Upper lobe of left lung (tissue), 6 donors: ENCODE data around the gene SUPT5H. TPM values are rescaled to one million over a fixed set of nuclear protein-coding genes. Genes with fewer than 3 reads are reported as not detected.
"Not testable (repeated sequence)": the region's sequence is repeated elsewhere in the genome, so short reads cannot be mapped to it uniquely, and the experiment has no call there.

Experiments used
- ATAC-seq, 2 donors: fragments of 200-7000 bp; cut with Tn5 transposase; one replicate each; pipeline ENCODE4 v1.9.1; 2022; ENCODE audit warnings: mild to moderate bottlenecking in 2 of 2, moderate library complexity in 2 of 2; ENCODE audit not compliant: low FRiP score in 2 of 2
- DNase-seq, 2 donors: peaks; one replicate each; pipeline ENCODE4 v3.0.0-alpha.2; 2019 to 2020
- H3K27ac ChIP-seq, 4 donors: fragments of 200-600 bp; sonication (generic); one replicate each; pipeline ENCODE4 v1.5.1; 2016 to 2019
- H3K27me3 ChIP-seq, 4 donors: fragments of 200-600 bp; sonication (generic); one replicate each; pipeline ENCODE4 v1.5.1; 2017 to 2019
- H3K36me3 ChIP-seq, 4 donors: fragments of 200-600 bp; sonication (generic); one replicate each; pipeline ENCODE4 v1.5.1; 2016 to 2019
- H3K4me1 ChIP-seq, 4 donors: fragments of 200-600 bp; sonication (generic); one replicate each; pipeline ENCODE4 v1.5.1; 2018 to 2019
- H3K4me3 ChIP-seq, 4 donors: fragments of 200-600 bp; sonication (generic); one replicate each; pipeline ENCODE4 v1.5.1; 2017 to 2019; ENCODE audit warnings: mild to moderate bottlenecking in 2 of 4, moderate library complexity in 1 of 4
- H3K9me3 ChIP-seq, 4 donors: fragments of 200-600 bp; sonication (generic); one replicate each; pipeline ENCODE4 v1.5.1; 2018 to 2019
- CTCF ChIP-seq, 6 experiments: fragments of 450-650 bp in 4 of 6; fragments of 200-600 bp in 2 of 6; sonication (generic) in 2 of 6; IDR thresholded peaks; one replicate each; pipeline ENCODE4 v1.5.1; 2016 to 2019; ENCODE audit warnings: antibody characterized with exemption in 6 of 6
- EP300 ChIP-seq, 4 donors: sonication (generic); formaldehyde crosslinking; IDR thresholded peaks; one replicate each; pipeline ENCODE4 v1.5.1; 2017; ENCODE audit warnings: antibody characterized with exemption in 4 of 4, control low read depth in 2 of 4
- POLR2A ChIP-seq, 4 donors: fragments of 450-650 bp; IDR thresholded peaks; one replicate each; pipeline ENCODE4 v1.5.1; 2016 to 2017; ENCODE audit warnings: antibody characterized with exemption in 4 of 4, mild to moderate bottlenecking in 2 of 4
- POLR2AphosphoS5 ChIP-seq, 2 donors: sonication (generic); formaldehyde crosslinking; IDR thresholded peaks; one replicate each; pipeline ENCODE4 v1.5.1; 2017; ENCODE audit warnings: antibody characterized with exemption in 2 of 2
- WGBS, 2 donors: methylation state at CpG; one replicate each; pipeline ENCODE4 v1.1.5; 2017 to 2018; 5-methylcytosine and 5-hydroxymethylcytosine counted together
- total RNA-seq, 6 donors: library from RNA; depleted of rRNA in 4 of 6; stranded (reverse); fragments of >200 nt in 4 of 6; gene quantifications; one replicate each; pipeline versions ENCODE4 v1.1.0 to v1.2.1, GENCODE V29; 2016 to 2021
- donor health status: DM: no; HTN: no; CAD: no; lungs with moderate emphysema.
- donor health status: DM: no; HTN: yes; CAD: no; lungs with severe emphysema.

Gene SUPT5H
- total RNA-seq, 6 donors from 2014 or later = 94.9 to 183 (median 111) TPM

GRCh38 chr19:39475748-39476147, 30.4 kb downstream of the SUPT5H start:
- WGBS, 2 donors = 90 to 95% methylated on average over 2 of the region's 2 CpGs
- TF ChIP-seq CTCF (IDR thresholded peaks at IDR 0.05) = no peak
- TF ChIP-seq POLR2A (IDR thresholded peaks at IDR 0.05) = no peak
- TF ChIP-seq EP300 (IDR thresholded peaks at IDR 0.05) = no peak
- TF ChIP-seq POLR2AphosphoS5 (IDR thresholded peaks at IDR 0.05) = no peak

DNA sequence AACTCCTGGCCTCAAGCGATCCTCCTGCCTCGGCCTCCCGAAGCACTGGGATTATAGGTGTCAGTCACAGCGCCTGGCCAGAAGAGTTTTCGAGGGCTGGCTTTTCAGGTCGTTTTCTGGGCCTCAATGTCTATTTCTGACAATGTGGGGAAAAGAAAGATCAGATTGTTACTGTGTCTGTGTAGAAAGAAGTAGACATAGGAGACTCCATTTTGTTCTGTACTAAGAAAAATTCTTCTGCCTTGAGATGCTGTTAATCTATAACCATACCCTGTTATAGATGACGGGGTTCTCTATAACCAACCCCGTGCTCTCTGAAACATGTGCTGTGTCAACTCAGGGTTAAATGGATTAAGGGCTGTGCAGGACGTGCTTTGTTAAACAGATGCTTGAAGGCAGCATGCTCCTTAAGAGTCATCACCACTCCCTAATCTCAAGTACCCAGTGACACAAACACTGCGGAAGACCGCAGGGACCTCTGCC, 34.0 kb downstream of the SUPT5H start:
- not testable (repeated sequence) for ATAC-seq, H3K27me3 ChIP-seq, H3K9me3 ChIP-seq
- Histone ChIP-seq H3K36me3 (peaks cover 3 to 34% (median 22%) of the 10 kb centered on the region in 4 donors), H3K27ac (peak overlapping the region; percentile 82 to 85 (median 84)), H3K4me3 (peak overlapping the region in 2 of 4 donors; percentile 79 to 87), H3K4me1 (peaks cover 14 to 19% (median 18%) of the 10 kb centered on the region in 4 donors)
- WGBS, 2 donors = 66 to 70% methylated on average over 11 of the region's 11 CpGs
- DNase-seq = peak in 1 of 2 donors; percentile 27

More at GRCh38 chr19:39475748-39476147, 30.4 kb downstream of the SUPT5H start:
- no peak overlapping the region for H3K27ac ChIP-seq
- DNase-seq (no peak), ATAC-seq (no peak)
- no peaks in the 10 kb centered on the region for H3K9me3 ChIP-seq
- peaks cover 4 to 9% (median 6%) of the 10 kb centered on the region in 4 donors for H3K4me1 ChIP-seq
- H3K36me3 ChIP-seq = peaks cover 36 to 61% (median 54%) of the 10 kb centered on the region in 4 donors
- no peak overlapping the region for H3K4me3 ChIP-seq
- H3K27me3 ChIP-seq = no peaks in the 10 kb centered on the region

DNA sequence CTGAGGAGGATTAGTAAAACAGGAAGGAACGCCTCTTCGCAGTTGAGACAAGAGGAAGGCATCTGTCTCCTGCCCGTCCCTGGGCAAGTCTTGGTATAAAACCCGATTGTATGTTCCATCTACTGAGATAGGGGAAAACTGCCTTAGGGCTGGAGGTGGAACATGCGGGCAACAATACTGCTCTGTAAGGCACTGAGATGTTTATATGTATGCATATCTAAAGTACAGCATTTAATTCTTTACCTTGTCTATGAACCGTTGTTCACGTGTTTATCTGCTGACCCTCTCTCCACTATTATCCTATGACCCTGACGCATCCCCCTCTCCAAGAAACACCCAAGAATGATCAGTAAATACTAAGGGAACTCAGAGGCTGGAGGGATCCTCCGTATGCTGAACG, 34.5 kb downstream of the SUPT5H start:
- peak overlapping the region in 3 of 4 donors; percentile 71 to 87 (median 79) for H3K4me3 ChIP-seq
- no peak for DNase-seq
- ATAC-seq = no peak
- peaks cover 14 to 19% (median 18%) of the 10 kb centered on the region in 4 donors for H3K4me1 ChIP-seq
- H3K27me3 ChIP-seq = no peaks in the 10 kb centered on the region
- TF ChIP-seq EP300 (IDR thresholded peaks at IDR 0.05) (no peak), POLR2A (IDR thresholded peaks at IDR 0.05) (no peak), POLR2AphosphoS5 (IDR thresholded peaks at IDR 0.05) (no peak), CTCF (IDR thresholded peaks at IDR 0.05) (no peak)
- H3K9me3 ChIP-seq = no peaks in the 10 kb centered on the region
- H3K36me3 ChIP-seq = peaks cover 0 to 32% (median 16%) of the 10 kb centered on the region in 4 donors
- H3K27ac ChIP-seq = peak overlapping the region; percentile 82 to 85 (median 84)
- WGBS, 2 donors = 24 to 28% methylated on average over 9 to 10 of the region's 10 CpGs

GRCh38 chr19:39480337-39481228, 35.2 kb downstream of the SUPT5H start, which contains the start of gene TIMM50:
TIMM50 (plus strand) TSS chr19:39480838; CDS start chr19:39480854, 16 bp downstream.
- no peaks in the 10 kb centered on the region for H3K27me3 ChIP-seq
- peak; percentile 96 to 99 for DNase-seq
- 0 to 2% methylated on average over 21 to 30 of the region's 62 CpGs for WGBS, 2 donors
- peak; percentile 97 to 99 for ATAC-seq
- H3K9me3 ChIP-seq = no peaks in the 10 kb centered on the region
- H3K27ac ChIP-seq = peak within 1 kb of the TSS; percentile 82 to 85 (median 84)
- peaks cover 14 to 19% (median 18%) of the 10 kb centered on the region in 4 donors for H3K4me1 ChIP-seq
- peaks cover 0 to 33% (median 17%) of the 10 kb centered on the region in 4 donors for H3K36me3 ChIP-seq
- TF ChIP-seq EP300 (IDR thresholded peaks at IDR 0.05) (peak in 1 of 4 donors; percentile 56), CTCF (IDR thresholded peaks at IDR 0.05) (peak in 2 of 6 experiments; percentile 34 to 39), POLR2AphosphoS5 (IDR thresholded peaks at IDR 0.05) (peak; percentile 86 to 93), POLR2A (IDR thresholded peaks at IDR 0.05) (peak in 2 of 4 donors; percentile 44 to 75)
- peak within 1 kb of the TSS; percentile 71 to 99 (median 83) for H3K4me3 ChIP-seq

- H3K27me3 ChIP-seq = no peaks in the 10 kb centered on the region
- H3K36me3 ChIP-seq = peaks cover 3 to 33% (median 17%) of the 10 kb centered on the region in 4 donors
- peak overlapping the region; percentile 71 to 99 (median 83) for H3K4me3 ChIP-seq
- no peak for ATAC-seq
- WGBS, 2 donors = 1 to 3% methylated on average over 8 to 12 of the region's 12 CpGs
- TF ChIP-seq POLR2AphosphoS5 (IDR thresholded peaks at IDR 0.05) (no peak), EP300 (IDR thresholded peaks at IDR 0.05) (no peak), POLR2A (IDR thresholded peaks at IDR 0.05) (no peak), CTCF (IDR thresholded peaks at IDR 0.05) (no peak)
- H3K27ac ChIP-seq = peak overlapping the region; percentile 82 to 85 (median 84)
- H3K9me3 ChIP-seq = no peaks in the 10 kb centered on the region
- H3K4me1 ChIP-seq = peaks cover 14 to 19% (median 18%) of the 10 kb centered on the region in 4 donors
- DNase-seq = no peak
Observed at GRCh38 chr19:39481229-39481545, 35.8 kb downstream of the SUPT5H start.
